GM21360 (cell line): ENCODE measurements around the gene UPK1A.
"Not testable (repeated sequence)": the region's sequence is repeated elsewhere in the genome, so short reads cannot be mapped to it uniquely, and the experiment has no call there.

ENCODE experiments used
- ATAC-seq: cut with Tn5 transposase; IDR thresholded peaks from one replicate; pipeline ENCODE4 v1.9.1; 2021; ENCODE audit warnings: mild to moderate bottlenecking, moderate library complexity; ENCODE audit not compliant: unreplicated experiment

Gene UPK1A

DNA sequence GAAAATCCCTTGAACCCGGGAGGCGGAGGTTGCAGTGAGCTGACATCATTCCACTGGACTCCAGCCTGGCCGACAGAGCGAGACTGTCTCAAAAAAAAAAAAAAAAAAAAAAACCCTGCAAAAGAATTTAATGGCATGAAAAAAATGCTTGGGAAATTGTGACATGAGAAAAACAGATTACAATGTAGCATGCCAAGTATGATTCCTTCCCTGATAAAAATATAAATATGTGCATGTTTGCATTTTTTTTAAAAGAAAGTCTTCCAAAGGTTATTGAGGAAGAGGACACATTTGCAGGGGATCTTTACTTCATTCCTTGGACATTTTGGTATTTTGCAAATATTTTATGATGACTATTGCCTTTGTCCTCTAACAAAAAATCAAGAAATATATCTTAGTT lies 23.5 kb downstream of the UPK1A start:
- no peak for ATAC-seq

DNA sequence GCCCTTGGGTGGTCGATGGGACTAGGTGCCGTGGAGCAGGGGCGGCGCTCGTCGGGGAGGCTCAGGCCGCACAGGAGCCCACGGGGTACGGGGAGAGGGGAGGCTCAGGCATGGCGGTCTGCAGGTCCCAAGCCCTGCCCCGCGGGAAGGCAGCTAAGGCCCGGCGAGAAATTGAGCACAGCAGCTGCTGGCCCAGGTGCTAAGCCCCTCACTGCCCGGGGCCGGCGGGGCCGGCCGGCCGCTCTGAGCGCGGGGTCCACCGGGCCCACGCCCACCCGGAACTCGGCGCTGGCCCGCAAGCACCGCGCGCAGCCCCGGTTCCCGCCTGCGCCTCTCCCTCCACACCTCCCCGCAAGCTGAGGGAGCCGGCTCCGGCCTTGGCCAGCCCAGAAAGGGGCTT lies 24.8 kb downstream of the UPK1A start:
- ATAC-seq = not testable (repeated sequence)

DNA sequence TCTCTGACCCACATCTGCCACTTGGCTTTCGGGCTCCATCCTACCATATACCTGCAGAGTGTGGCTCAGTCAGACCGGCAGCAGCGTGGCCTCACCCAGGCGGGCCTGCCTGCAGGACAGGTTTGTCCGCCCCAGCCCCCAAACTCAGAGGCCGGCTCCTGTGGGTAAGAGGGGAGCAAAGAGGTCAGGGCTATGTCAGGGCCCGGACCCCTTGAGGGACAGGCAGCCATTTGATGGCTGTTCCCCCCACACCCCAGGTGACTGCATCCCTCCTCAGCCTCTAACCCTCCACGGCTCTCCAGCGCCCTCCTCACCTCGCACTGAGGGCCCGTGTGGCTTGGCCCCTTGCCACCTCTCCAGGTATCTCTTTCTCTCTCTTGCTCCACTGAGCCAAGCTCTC lies 25.7 kb downstream of the UPK1A start:
- ATAC-seq = no peak

DNA sequence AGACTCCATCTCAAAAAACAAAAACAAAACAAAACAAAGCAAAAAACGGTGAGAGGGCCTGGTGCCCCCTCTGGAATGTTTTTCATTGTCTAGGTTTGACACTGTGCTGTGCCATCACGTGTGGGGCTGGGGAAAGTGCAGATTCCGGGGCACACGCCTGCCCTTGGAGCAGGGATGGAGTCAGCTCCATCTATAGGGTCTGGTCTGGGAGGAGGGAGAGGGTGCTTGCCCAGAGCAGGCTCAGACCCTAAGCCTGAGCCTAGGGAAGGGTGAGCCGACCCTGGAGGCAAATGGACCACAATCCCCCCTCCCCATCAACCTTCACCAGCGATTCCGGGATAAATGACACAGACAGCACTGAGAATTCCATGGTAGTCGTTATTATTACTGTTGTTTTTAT lies 27.1 kb downstream of the UPK1A start:
- no peak for ATAC-seq

DNA sequence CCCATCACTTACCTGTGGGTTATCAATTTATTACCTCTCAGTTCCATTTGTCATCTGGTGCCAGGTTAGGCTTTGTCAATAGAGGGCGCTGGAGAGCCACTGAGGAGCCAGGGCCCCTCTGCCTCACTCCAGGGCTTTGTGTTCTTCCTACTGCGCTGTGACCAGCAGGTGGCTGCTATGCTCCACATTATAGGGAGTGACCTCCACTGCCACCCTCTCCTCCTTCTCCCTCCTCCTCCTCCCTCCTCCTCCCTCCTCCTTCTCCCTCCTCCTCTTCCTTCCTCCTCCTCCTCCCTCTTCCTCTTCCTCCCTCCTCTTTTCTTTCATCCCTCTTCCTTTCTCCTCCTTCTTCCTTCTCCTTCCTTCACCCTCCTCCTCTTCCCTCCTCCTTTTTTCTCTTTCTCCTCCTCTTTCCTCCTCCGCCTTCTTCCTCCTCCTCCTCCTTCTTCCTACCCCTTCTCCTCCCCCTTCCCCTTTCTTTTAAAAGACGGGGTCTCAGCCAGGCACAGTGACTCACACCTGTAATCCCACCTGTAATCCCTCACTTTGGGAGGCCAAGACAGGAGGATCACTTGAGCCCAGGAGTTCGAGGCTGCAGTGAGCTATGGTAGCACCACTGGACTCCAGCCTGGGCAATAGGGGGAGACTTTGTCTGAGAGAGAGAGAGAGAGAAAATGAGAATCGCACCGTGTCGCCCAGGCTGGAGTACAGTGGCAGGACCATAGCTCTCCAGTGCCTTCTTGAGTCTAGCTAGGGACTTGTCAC lies 27.7 kb downstream of the UPK1A start:
- ATAC-seq = peak; percentile 83

DNA sequence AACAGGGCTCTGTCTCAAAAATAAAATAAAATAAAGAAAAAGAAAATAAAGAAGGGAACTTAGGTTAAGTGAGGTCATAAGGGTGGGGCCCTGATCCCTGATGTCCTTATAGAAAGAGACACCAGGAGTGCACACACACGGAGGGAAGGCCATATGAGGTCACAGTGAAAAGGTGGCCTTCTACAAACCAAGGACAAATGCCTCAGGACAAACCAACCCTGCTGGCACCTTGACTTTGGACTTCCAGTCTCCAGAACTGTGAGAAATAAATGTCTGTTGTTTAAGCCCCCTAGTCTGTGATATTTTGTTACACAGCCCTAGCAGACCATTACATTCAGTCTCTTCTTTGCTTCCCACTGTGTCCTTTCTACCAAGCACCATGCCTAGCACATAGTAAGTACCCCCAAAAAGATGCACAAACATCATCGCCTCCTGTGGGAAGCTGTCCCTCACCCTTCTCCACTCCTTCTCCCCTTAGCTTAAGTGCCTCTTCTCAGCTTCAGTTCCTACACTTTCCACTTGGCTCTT lies 29.6 kb downstream of the UPK1A start:
- no peak for ATAC-seq

DNA sequence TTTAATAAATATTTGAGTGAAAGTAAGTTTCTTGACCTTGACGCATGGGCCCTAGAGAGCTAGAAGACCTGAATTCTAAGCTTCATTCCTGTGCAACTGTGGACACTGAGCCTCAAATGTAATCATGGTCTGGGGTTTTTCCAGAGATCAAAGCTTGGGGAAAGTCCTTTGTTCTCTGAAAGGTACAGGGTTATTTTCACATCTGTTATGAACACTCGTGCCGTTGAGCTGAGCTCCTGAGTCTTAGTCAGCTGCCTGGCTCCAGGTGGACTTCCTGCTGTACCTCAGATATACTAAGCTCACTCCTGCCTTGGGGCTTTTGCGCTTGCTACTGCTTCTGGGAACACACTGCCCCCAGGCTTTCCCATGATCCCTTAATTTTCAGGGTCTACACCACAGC lies 30.5 kb downstream of the UPK1A start:
- ATAC-seq = no peak

DNA sequence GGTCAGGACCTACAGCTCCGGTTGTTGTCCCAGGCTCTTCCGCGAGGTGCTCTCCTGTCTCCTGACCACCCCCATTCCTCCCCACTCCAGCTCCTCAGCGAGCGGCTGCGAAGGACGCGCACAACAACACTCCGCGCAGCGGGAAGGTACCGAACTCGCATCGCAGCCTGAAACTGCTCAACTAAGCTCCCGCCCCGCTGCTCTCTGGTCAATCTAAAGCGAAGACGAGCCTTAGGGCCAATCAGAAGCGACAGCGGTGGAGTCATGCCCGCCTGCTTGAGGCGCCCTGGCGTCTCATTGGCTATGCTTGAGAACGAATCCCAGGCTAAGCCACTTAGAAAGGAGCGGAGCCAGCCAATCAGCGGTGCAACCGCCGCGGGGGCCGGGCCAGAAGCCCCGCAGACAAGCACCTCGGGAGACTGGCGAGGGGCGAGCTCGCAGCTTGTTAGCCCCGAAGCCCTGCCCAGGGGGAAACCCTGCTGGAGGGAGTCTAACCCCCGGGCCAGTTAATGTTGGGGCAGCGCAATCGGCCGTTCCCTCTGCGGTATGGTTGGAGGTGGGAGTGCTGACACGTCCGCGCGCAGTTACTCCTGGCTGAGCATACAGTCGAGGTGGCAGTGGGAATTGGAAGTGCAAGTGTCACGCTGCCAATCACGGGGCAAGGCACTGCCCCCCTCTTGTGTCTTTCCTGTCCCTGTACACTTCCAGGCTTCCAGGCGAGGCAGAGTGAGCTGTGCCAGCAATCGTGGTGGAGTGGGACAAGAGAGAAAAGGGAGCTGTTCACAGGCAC lies 36.1 kb downstream of the UPK1A start:
- ATAC-seq = peak; percentile 88

DNA sequence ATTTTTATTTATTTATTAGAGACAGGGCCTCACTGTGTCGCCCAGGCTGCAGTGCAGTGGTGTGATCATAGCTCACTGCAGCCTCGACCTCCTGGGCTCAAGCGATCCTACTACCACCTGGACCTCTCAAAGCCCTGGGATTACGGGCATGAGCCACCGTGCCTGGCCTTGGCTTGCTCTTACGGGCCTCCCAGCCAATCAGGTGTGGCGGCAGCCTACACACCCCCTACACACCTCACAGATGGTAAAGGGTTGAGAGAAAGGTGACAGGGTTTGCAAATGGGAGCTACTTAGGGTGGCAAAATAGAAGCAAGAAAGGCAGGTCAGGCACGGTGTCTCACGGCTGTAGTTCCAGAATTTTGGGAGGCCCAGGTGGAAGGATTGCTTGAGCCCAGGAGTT lies 37.0 kb downstream of the UPK1A start:
- ATAC-seq = no peak

DNA sequence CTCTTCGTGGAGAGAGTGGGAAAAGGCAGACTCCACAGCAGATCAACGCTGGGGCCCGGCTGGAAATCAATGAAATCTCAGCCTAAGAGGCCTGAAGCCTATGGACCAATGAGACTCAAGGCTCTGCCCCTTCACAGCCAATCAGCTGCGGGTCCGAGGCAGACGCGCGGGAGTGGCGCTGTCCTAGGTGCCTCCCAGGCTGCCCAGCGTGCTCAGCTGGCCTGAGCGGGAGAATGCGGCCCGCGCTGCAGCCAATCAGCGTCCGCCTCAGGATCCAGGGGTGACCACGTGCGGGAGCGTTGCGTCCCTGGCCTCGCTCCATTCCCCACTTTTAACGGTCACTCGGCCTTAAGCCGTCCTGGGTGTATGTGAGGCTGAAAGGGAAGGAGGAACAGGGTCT lies 37.9 kb downstream of the UPK1A start, which contains the start of gene ZBTB32:
TSS of gene ZBTB32 (plus strand) at position 341 of the 400 bp plus-strand sequence. CDS start 10,069 bp downstream, outside the sequence.
- ATAC-seq = no peak

DNA sequence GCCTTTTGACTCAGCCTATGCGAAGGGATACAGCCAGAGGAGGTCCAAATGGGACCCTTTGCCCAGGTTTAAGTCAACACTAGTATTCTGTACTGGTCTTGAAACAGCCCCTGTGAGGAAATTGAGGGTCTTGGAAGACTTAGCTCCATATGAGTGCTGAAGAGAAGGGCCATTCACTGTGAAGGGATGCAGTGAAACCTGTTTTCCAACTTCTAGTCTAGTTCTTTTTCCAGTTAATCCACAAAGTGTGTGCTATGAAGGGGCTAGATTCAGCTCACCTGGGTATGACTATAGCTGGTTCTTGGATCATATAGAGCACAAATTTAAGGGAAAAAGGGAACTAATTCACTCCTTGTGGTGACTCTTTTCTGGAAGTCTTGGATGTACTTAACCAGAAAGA lies 42.1 kb downstream of the UPK1A start:
- ATAC-seq = no peak

DNA sequence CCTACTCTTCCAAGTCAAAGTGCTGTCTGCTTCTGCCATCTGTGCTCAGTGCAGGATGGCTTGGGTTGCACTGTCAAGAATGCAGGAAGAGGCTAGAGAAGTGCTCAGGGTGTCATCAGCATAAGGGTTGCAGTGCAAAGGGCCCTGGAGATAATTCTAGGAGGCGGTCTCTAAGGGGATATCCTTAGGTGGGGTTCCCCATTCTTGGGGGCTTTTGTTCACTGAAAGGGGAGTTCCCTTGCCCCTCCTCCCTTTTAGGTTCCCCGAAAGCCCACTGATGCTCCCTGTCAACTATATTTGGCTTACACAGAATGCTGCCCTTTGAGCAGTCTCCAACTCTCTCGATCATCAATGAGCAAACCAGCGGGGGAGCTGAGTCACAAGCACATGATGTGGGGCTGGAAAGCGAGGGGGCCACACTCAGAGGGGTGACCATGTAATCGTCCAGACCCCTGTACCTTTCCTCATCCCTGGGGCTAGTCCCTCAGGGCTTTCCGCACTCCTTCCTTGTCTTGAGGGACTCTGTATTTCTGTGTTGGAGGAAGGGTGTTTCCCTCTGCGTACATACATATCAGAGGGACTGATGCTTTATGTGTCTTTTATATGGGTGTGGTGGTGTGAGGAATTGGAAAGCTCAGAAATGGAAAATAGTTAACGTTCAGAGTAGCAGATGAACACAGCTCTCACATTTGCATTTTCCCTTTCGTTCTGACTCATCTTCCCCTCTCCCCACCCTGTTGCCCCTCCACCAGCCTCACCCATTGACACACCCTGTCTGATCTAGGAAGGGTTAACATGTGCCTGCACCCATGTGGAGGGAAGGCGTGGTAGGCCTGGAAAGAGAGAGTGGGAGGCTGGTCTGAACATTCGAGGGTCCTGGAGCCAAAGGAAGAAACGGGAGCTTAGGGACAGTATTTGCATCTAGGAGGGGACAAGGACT lies 44.7 kb downstream of the UPK1A start:
- ATAC-seq = peak; percentile 29

DNA sequence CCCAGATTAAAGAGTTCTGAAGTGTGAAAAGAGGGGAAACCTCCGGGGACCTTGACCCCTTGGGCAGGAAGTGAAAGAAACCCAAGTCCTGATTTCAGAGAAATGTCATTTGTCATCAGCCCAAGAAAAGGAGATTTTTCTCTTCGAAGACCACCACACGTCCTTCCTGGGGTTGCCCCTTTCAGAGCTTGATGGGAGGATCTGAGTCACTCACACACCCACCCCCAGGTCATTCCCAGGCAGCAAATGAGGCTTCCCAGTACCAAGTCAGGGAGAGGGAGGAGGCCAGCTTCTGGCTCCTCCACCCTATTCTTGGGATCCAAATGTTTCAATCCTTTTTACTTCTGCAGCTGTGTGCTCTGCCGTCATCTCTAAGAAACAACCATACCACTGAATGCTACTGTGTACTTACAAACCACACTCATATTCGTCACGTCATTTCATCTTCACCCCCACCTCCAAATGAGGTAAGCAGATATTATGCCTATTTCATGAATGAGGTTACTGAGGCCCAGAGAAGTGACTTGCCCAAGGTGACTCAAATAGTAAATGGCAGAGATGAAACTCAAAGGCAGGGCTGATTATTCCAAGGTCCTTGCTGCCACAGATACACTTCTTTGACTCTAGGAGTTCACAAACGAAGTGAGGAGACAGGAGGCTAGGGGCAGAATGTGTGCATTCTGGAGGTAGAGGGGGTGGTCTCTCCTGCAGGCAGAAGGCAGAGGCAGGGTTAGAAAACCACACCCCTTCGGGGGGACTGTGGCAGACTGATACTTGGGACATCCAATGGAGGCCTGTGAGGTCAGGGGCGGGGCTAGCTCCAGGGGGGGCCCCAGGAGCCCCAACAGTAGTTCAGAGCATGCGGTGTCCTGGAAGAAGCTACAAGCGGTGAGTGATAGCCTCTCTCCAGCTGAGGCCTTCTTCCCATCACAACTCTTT lies 46.5 kb downstream of the UPK1A start:
- no peak for ATAC-seq

DNA sequence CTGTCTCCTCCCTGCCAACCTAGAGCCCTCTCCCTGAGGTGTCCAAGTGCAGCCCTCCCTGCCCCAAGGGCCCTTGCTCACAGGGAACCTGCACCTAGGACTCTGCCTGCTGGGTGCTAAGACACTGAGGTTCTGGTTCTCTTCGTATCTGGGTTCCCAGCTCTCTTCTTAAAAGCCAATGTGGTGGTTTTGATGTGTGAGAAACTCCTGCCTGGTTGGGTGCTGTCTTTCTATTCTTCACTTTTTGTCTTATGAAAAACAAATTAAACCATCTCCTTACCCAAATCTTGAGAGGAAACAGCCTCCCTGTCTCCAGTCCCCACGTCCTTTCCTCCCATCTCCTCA lies 47.2 kb downstream of the UPK1A start:
- no peak for ATAC-seq

DNA sequence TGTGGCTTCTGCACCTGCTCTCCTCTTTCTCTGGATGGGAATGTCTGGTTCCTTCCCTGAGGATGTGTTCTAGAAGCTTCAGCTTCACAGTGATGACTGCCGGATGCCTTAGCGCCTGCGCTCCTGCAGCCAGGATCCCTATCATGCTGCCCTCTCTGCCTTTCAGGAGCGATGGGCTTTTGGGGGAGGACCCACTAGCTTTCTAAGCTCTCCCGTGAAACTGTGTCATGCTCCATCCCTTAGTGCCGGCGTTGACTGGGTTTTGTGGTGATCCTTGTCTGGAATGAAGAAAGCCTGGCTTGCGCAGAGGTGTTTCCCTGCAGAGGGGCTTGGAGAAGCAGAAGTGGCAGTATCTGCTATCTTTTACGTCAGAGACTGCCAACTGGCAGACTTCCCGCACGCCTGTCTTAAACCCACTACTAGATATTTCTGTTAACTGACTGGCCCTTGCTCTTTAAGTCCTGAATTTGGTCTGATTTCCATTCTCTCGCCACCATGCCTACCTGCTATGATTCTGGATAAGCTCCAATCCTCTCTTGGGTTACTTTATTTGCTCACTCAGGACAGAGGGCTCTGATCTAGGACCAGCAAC lies 47.7 kb downstream of the UPK1A start:
- no peak for ATAC-seq

DNA sequence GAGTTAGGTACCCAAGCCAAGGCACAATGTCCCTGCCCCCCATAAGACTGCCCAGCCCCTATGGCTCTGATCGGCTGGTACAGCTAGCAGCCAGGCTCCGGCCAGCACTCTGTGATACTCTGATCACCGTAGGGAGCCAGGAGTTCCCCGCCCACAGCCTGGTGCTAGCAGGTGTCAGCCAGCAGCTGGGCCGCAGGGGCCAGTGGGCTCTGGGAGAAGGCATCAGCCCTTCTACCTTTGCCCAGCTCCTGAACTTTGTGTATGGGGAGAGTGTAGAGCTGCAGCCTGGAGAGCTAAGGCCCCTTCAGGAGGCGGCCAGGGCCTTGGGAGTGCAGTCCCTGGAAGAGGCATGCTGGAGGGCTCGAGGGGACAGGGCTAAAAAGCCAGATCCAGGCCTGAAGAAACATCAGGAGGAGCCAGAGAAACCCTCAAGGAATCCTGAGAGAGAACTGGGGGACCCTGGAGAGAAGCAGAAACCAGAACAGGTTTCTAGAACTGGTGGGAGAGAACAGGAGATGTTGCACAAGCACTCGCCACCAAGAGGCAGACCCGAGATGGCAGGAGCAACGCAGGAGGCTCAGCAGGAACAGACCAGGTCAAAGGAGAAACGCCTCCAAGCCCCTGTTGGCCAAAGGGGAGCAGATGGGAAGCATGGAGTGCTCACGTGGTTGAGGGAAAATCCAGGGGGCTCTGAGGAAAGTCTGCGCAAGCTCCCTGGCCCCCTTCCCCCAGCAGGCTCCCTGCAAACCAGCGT lies 48.5 kb downstream of the UPK1A start:
- ATAC-seq = no peak

DNA sequence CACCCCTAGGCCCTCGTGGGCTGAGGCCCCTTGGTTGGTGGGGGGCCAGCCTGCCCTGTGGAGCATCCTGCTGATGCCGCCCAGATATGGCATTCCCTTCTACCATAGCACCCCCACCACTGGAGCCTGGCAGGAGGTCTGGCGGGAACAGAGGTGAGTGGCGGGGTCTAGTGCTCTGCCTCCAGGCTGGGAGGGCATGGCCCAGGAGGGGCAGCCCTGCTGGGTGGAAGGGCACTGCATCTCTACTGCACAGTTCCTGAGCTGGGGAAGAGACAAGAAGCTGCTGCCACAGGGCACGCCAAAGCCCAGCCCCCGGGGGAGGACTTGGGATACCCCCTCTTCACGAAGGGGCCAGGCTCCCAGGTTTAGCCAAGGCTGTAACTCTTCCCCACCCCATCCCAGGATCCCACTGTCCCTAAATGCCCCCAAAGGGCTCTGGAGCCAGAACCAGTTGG lies 49.1 kb downstream of the UPK1A start:
- ATAC-seq = no peak

DNA sequence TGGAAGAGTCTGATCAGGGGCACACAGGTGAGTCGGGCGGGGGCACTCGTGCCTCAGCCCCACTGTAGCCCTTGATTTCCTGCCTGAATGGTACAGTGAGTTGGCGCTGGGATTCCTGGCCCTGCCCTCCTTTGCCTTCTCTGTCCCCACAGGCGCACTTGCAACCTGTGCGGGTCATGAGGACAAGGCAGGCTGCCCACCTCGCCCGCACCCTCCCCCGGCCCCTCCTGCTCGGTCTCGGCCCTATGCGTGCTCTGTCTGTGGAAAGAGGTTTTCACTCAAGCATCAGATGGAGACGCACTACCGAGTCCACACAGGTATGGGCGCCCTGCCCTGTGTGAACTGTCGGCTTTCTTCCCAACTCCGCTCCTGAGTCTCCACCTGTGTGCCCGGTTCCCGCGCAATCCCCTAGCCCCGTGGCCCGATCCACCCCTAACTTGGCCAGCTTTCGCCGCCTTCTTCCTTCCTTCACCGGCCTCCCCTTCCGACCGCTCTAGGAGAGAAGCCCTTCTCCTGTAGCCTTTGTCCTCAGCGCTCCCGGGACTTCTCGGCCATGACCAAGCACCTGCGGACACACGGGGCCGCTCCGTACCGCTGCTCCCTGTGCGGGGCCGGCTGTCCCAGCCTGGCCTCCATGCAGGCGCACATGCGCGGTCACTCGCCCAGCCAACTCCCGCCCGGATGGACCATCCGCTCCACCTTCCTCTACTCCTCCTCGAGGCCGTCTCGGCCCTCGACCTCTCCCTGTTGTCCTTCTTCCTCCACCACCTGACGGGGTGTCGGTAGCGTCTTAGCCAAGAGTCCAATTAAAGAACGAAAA lies 49.9 kb downstream of the UPK1A start:
- ATAC-seq = peak; percentile 4
